ENCODE measurements around the gene MAB21L4. TPM values are rescaled to one million over a fixed set of nuclear protein-coding genes. Genes with fewer than 3 reads are reported as not detected.
A peak's percentile ranks its signal among the peaks of the same experiment; 100 is the strongest.

MAB21L4 gene
- polyA plus RNA-seq, 1 donor: 25.7 TPM

- WGBS (ENCODE audit: insufficient coverage, low lambda C conversion rate): no CpG with 5 or more reads among the region's 19 CpGs
- H3K27ac ChIP-seq (ENCODE audit: low read length): no peak overlapping the region
- no peak for DNase-seq
Observed at GRCh38 chr2:240899468-240899865, 3.5 kb upstream of the MAB21L4 start.

GRCh38 chr2:240898731-240899467 is 2.9 kb upstream of the MAB21L4 start:
- Histone ChIP-seq H3K9me3 (ENCODE audit: control insufficient read depth, low read depth, low read length) (peaks cover 3% of the 10 kb centered on the region), H3K36me3 (ENCODE audit: control insufficient read depth, insufficient read depth, low read length) (no peaks in the 10 kb centered on the region), H3K4me3 (ENCODE audit: low read length) (no peak overlapping the region), H3K27me3 (ENCODE audit: control insufficient read depth, insufficient read depth, low read length) (no peaks in the 10 kb centered on the region), H3K4me1 (ENCODE audit: control insufficient read depth, insufficient read depth, low read length) (peaks cover 47% of the 10 kb centered on the region), H3K27ac (ENCODE audit: low read length) (peak overlapping the region; percentile 17)
- WGBS (ENCODE audit: insufficient coverage, low lambda C conversion rate): 57% methylated on average over 5 of the region's 23 CpGs
- DNase-seq: no peak

More at GRCh38 chr2:240899468-240899865, 3.5 kb upstream of the MAB21L4 start:
- Histone ChIP-seq H3K36me3 (ENCODE audit: control insufficient read depth, insufficient read depth, low read length) (no peaks in the 10 kb centered on the region), H3K4me1 (ENCODE audit: control insufficient read depth, insufficient read depth, low read length) (peaks cover 45% of the 10 kb centered on the region), H3K4me3 (ENCODE audit: low read length) (no peak overlapping the region), H3K9me3 (ENCODE audit: control insufficient read depth, low read depth, low read length) (peaks cover 3% of the 10 kb centered on the region), H3K27me3 (ENCODE audit: control insufficient read depth, insufficient read depth, low read length) (no peaks in the 10 kb centered on the region)

GRCh38 chr2:240898108-240898730 is 2.3 kb upstream of the MAB21L4 start:
- H3K27ac ChIP-seq (ENCODE audit: low read length): peak overlapping the region; percentile 17
- DNase-seq: peak in 1 of 2 donors; percentile 63
- H3K36me3 ChIP-seq (ENCODE audit: control insufficient read depth, insufficient read depth, low read length): no peaks in the 10 kb centered on the region
- peaks cover 54% of the 10 kb centered on the region for H3K4me1 ChIP-seq (ENCODE audit: control insufficient read depth, insufficient read depth, low read length)
- H3K27me3 ChIP-seq (ENCODE audit: control insufficient read depth, insufficient read depth, low read length): no peaks in the 10 kb centered on the region
- peaks cover 3% of the 10 kb centered on the region for H3K9me3 ChIP-seq (ENCODE audit: control insufficient read depth, low read depth, low read length)
- no peak overlapping the region for H3K4me3 ChIP-seq (ENCODE audit: low read length)
- 92% methylated on average over 2 of the region's 17 CpGs for WGBS (ENCODE audit: insufficient coverage, low lambda C conversion rate)

- no peaks in the 10 kb centered on the region for H3K27me3 ChIP-seq (ENCODE audit: control insufficient read depth, insufficient read depth, low read length)
- peak overlapping the region; percentile 48 for H3K27ac ChIP-seq (ENCODE audit: low read length)
- H3K36me3 ChIP-seq (ENCODE audit: control insufficient read depth, insufficient read depth, low read length): no peaks in the 10 kb centered on the region
- peaks cover 3% of the 10 kb centered on the region for H3K9me3 ChIP-seq (ENCODE audit: control insufficient read depth, low read depth, low read length)
- DNase-seq: peak; percentile 86 to 93
- peaks cover 56% of the 10 kb centered on the region for H3K4me1 ChIP-seq (ENCODE audit: control insufficient read depth, insufficient read depth, low read length)
- WGBS (ENCODE audit: insufficient coverage, low lambda C conversion rate): no CpG with 5 or more reads among the region's 23 CpGs
- H3K4me3 ChIP-seq (ENCODE audit: low read length): no peak overlapping the region
Observed at GRCh38 chr2:240896871-240897692, 1.1 kb upstream of the MAB21L4 start.

- peaks cover 3% of the 10 kb centered on the region for H3K9me3 ChIP-seq (ENCODE audit: control insufficient read depth, low read depth, low read length)
- WGBS (ENCODE audit: insufficient coverage, low lambda C conversion rate): no CpG with 5 or more reads among the region's 7 CpGs
- H3K27ac ChIP-seq (ENCODE audit: low read length): peak overlapping the region; percentile 67
- H3K4me3 ChIP-seq (ENCODE audit: low read length): peak overlapping the region; percentile 42
- H3K27me3 ChIP-seq (ENCODE audit: control insufficient read depth, insufficient read depth, low read length): no peaks in the 10 kb centered on the region
- no peak for DNase-seq
- peaks cover 56% of the 10 kb centered on the region for H3K4me1 ChIP-seq (ENCODE audit: control insufficient read depth, insufficient read depth, low read length)
- no peaks in the 10 kb centered on the region for H3K36me3 ChIP-seq (ENCODE audit: control insufficient read depth, insufficient read depth, low read length)
Observed at GRCh38 chr2:240896394-240896793, 438 bp upstream of the MAB21L4 start.

GRCh38 chr2:240894836-240895558 is 959 bp downstream of the MAB21L4 start:
- no peaks in the 10 kb centered on the region for H3K9me3 ChIP-seq (ENCODE audit: control insufficient read depth, low read depth, low read length)
- no peak for DNase-seq
- H3K4me3 ChIP-seq (ENCODE audit: low read length): no peak overlapping the region
- no peaks in the 10 kb centered on the region for H3K36me3 ChIP-seq (ENCODE audit: control insufficient read depth, insufficient read depth, low read length)
- H3K27ac ChIP-seq (ENCODE audit: low read length): no peak overlapping the region
- no peaks in the 10 kb centered on the region for H3K27me3 ChIP-seq (ENCODE audit: control insufficient read depth, insufficient read depth, low read length)
- WGBS (ENCODE audit: insufficient coverage, low lambda C conversion rate): no CpG with 5 or more reads among the region's 28 CpGs
- H3K4me1 ChIP-seq (ENCODE audit: control insufficient read depth, insufficient read depth, low read length): peaks cover 58% of the 10 kb centered on the region

- Histone ChIP-seq H3K36me3 (ENCODE audit: control insufficient read depth, insufficient read depth, low read length) (no peaks in the 10 kb centered on the region), H3K27me3 (ENCODE audit: control insufficient read depth, insufficient read depth, low read length) (no peaks in the 10 kb centered on the region), H3K4me3 (ENCODE audit: low read length) (no peak overlapping the region), H3K27ac (ENCODE audit: low read length) (no peak overlapping the region), H3K4me1 (ENCODE audit: control insufficient read depth, insufficient read depth, low read length) (peaks cover 68% of the 10 kb centered on the region), H3K9me3 (ENCODE audit: control insufficient read depth, low read depth, low read length) (no peaks in the 10 kb centered on the region)
- DNase-seq: no peak
- WGBS (ENCODE audit: insufficient coverage, low lambda C conversion rate): no CpG with 5 or more reads among the region's 9 CpGs
Observed at GRCh38 chr2:240894006-240894405, 1.9 kb downstream of the MAB21L4 start.

GRCh38 chr2:240893363-240893844 is 2.6 kb downstream of the MAB21L4 start:
- H3K27ac ChIP-seq (ENCODE audit: low read length): no peak overlapping the region
- H3K9me3 ChIP-seq (ENCODE audit: control insufficient read depth, low read depth, low read length): no peaks in the 10 kb centered on the region
- H3K27me3 ChIP-seq (ENCODE audit: control insufficient read depth, insufficient read depth, low read length): no peaks in the 10 kb centered on the region
- no CpG with 5 or more reads among the region's 17 CpGs for WGBS (ENCODE audit: insufficient coverage, low lambda C conversion rate)
- no peak overlapping the region for H3K4me3 ChIP-seq (ENCODE audit: low read length)
- peak; percentile 64 to 72 for DNase-seq
- H3K36me3 ChIP-seq (ENCODE audit: control insufficient read depth, insufficient read depth, low read length): no peaks in the 10 kb centered on the region
- peaks cover 69% of the 10 kb centered on the region for H3K4me1 ChIP-seq (ENCODE audit: control insufficient read depth, insufficient read depth, low read length)

- DNase-seq: no peak
- H3K4me1 ChIP-seq (ENCODE audit: control insufficient read depth, insufficient read depth, low read length): peaks cover 67% of the 10 kb centered on the region
- H3K9me3 ChIP-seq (ENCODE audit: control insufficient read depth, low read depth, low read length): no peaks in the 10 kb centered on the region
- no CpG with 5 or more reads among the region's 12 CpGs for WGBS (ENCODE audit: insufficient coverage, low lambda C conversion rate)
- no peak overlapping the region for H3K27ac ChIP-seq (ENCODE audit: low read length)
- no peaks in the 10 kb centered on the region for H3K36me3 ChIP-seq (ENCODE audit: control insufficient read depth, insufficient read depth, low read length)
- no peaks in the 10 kb centered on the region for H3K27me3 ChIP-seq (ENCODE audit: control insufficient read depth, insufficient read depth, low read length)
- H3K4me3 ChIP-seq (ENCODE audit: low read length): no peak overlapping the region
Observed at GRCh38 chr2:240892925-240893324, 3.0 kb downstream of the MAB21L4 start.

- Histone ChIP-seq H3K4me3 (ENCODE audit: low read length) (no peak overlapping the region), H3K9me3 (ENCODE audit: control insufficient read depth, low read depth, low read length) (no peaks in the 10 kb centered on the region), H3K27ac (ENCODE audit: low read length) (no peak overlapping the region), H3K36me3 (ENCODE audit: control insufficient read depth, insufficient read depth, low read length) (no peaks in the 10 kb centered on the region), H3K27me3 (ENCODE audit: control insufficient read depth, insufficient read depth, low read length) (no peaks in the 10 kb centered on the region), H3K4me1 (ENCODE audit: control insufficient read depth, insufficient read depth, low read length) (peaks cover 67% of the 10 kb centered on the region)
- no CpG with 5 or more reads among the region's 9 CpGs for WGBS (ENCODE audit: insufficient coverage, low lambda C conversion rate)
- no peak for DNase-seq
Observed at GRCh38 chr2:240892356-240892755, 3.6 kb downstream of the MAB21L4 start.

All from large intestine (tissue), 3 donors.